ENCODE measurements around the gene LY6G6C.

LY6G6C gene

DNA sequence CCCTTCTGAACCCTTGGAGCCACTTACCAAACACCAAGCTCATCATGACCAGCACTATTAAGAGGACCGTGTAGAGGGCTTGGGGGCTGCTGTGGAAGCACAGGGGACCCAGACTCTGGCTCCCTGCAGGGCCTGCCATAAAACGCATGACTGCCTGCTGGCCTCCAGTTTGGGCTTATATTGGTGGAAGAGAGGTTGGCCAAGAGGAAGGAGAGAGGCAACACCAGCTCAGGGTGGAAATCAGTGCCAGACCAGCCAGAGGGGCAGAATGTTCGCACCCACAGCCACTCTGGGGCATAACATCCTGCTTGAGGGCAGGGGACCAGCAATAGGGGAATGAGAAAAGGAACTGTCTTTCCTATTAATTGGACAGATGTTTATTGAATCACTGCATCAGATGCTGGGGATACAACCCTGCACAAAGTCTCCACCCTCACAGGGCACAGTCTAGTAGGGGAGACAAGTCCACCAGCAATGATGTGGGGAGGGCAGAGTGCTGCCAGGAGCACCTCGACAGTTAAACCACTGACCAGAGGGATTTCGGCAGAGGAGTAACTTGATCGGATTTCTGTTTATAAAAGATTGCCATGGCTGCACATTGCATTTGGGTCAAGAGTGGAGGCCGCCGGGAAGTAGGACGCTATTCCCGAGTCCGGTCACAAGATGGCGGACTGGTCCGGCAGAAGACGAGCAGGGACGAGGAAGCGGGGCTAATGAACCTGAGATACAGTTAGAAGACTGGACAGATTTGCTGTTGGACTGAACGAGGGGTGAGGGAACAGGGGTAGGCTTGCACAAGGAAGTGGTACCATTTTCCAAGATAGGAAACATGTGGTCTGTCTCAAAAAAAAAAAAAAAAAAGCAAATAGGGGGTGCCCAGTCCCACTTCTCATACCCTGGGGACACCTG, 41.1 kb downstream of the LY6G6C start, which contains the start of gene LY6G5C:
Gene LY6G5C (minus strand): TSS at position 842 of the 909 bp plus-strand sequence. CDS start 694 bp downstream, at position 148.
- peak; percentile 79 for DNase-seq (ENCODE audit: low spot score)

DNA sequence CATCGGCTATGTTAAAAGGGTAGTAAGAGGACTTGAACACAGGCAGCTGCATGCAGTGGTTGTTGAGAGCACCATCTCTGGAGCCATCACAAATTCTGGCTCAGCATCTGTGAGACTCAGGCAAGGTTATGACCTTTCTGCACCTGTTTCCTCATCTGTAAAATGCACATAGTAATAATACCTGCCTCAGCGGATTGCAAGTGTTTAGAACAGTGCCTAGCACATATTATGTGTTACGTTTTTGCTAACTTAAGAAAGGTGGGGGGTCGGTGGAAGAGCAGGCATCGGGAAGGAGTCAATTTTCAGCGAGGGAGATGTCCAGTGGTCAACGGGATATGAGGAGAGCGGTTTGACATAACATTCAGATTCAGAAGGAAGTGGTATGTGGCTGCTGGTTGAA, 43.6 kb downstream of the LY6G6C start:
- no peak for DNase-seq (ENCODE audit: low spot score)

GRCh38 chr6:31676904-31677303, 44.6 kb downstream of the LY6G6C start:
- DNase-seq (ENCODE audit: low spot score): no peak

- DNase-seq (ENCODE audit: low spot score): no peak
Measured at GRCh38 chr6:31676322-31676903, 45.1 kb downstream of the LY6G6C start.

- DNase-seq (ENCODE audit: low spot score): no peak
Measured at GRCh38 chr6:31669676-31670075, 51.9 kb downstream of the LY6G6C start, which contains the start of gene LY6G5B. Gene LY6G5B, plus strand, starts transcription at chr6:31669976. Its CDS starts 975 bp downstream, at chr6:31670951.
